Activated T-helper 2 cell treated with anti-CD3 and anti-CD28 coated beads, Interferon-gamma antibody, Interleukin-2, Interleukin-4, amounts not matched to agents 10 μg/mL and 5 μg/mL and 100 μg/mL, durations not matched to agents 14 hours and 24 hours and 36 hours (primary cell): Measurements from ENCODE around the gene CCDC30. TPM values are rescaled to one million over a fixed set of nuclear protein-coding genes. Genes with fewer than 3 reads are reported as not detected.

Source experiments
- DNase-seq: peaks from one replicate; pipeline ENCODE4 v3.0.0; 2021; ENCODE audit warnings: low spot score
- H3K27ac Mint-ChIP-seq: one replicate; pipeline ENCODE4 v1.8.0; 2021; ENCODE audit warnings: mixed read lengths
- H3K27me3 Mint-ChIP-seq: one replicate; pipeline ENCODE4 v1.8.0; 2021; ENCODE audit warnings: low read depth, mixed read lengths
- H3K36me3 Mint-ChIP-seq: one replicate; pipeline ENCODE4 v1.8.0; 2021; ENCODE audit warnings: low read depth, mixed read lengths
- H3K4me1 Mint-ChIP-seq: one replicate; pipeline ENCODE4 v1.8.0; 2021; ENCODE audit warnings: low read depth, mixed read lengths
- H3K4me3 Mint-ChIP-seq: one replicate; pipeline ENCODE4 v1.8.0; 2021; ENCODE audit warnings: low read depth, mild to moderate bottlenecking, moderate library complexity, mixed read lengths
- H3K9me3 Mint-ChIP-seq: one replicate; pipeline ENCODE4 v1.8.0; 2021; ENCODE audit warnings: mixed read lengths
- intact Hi-C: fragments of 100-400 bp; cut with micrococcal nuclease; formaldehyde crosslinking; loops from one replicate; pipeline ENCODE4 v1.15.1; 2023
- total RNA-seq: library from RNA; stranded (reverse); gene quantifications from 2 replicates; pipeline ENCODE4 v1.2.3, GENCODE V29; 2022

The CCDC30 gene
- total RNA-seq, 1 donor from 2014 or later = 2.3 TPM

GRCh38 chr1:42692911-42693310, 229.8 kb downstream of the CCDC30 start:
- Mint-ChIP-seq H3K9me3 (no peaks in the 10 kb centered on the region), H3K27ac (no peak overlapping the region), H3K36me3 (peaks cover 84% of the 10 kb centered on the region), H3K4me3 (no peak overlapping the region), H3K27me3 (no peaks in the 10 kb centered on the region), H3K4me1 (peaks cover 52% of the 10 kb centered on the region)
- intact Hi-C loops = loop anchor here (1.0 kb wide), 1 partner anchor 23 kb away; no protein-coding TSS in a partner anchor
- no peak for DNase-seq

- Mint-ChIP-seq H3K4me3 (no peak overlapping the region), H3K4me1 (peaks cover 10% of the 10 kb centered on the region), H3K9me3 (no peaks in the 10 kb centered on the region), H3K27me3 (no peaks in the 10 kb centered on the region), H3K27ac (no peak overlapping the region), H3K36me3 (peaks cover 96% of the 10 kb centered on the region)
- intact Hi-C loops = no loop called here
- DNase-seq = no peak
Measured at GRCh38 chr1:42698081-42698813, 235.2 kb downstream of the CCDC30 start.

GRCh38 chr1:42700006-42700405, 236.9 kb downstream of the CCDC30 start:
- intact Hi-C loops = no loop called here
- peaks cover 6% of the 10 kb centered on the region for H3K4me1 Mint-ChIP-seq
- H3K27ac Mint-ChIP-seq = no peak overlapping the region
- no peak for DNase-seq
- peaks cover 98% of the 10 kb centered on the region for H3K36me3 Mint-ChIP-seq
- no peaks in the 10 kb centered on the region for H3K27me3 Mint-ChIP-seq
- no peak overlapping the region for H3K4me3 Mint-ChIP-seq
- H3K9me3 Mint-ChIP-seq = no peaks in the 10 kb centered on the region

GRCh38 chr1:42703888-42704464, 240.9 kb downstream of the CCDC30 start:
- Mint-ChIP-seq H3K4me3 (no peak overlapping the region), H3K27me3 (no peaks in the 10 kb centered on the region), H3K27ac (no peak overlapping the region), H3K4me1 (peaks cover 2% of the 10 kb centered on the region), H3K36me3 (peaks cover 94% of the 10 kb centered on the region), H3K9me3 (peaks cover 3% of the 10 kb centered on the region)
- no peak for DNase-seq
- intact Hi-C loops = no loop called here

Other genes starting within 250 kb of the CCDC30 start
- 43.1 and 46.4 TPM in 2 replicates for gene FOXJ3, start 128.1 kb upstream of the CCDC30 start, total RNA-seq
- 5.2 and 5.3 TPM in 2 replicates for gene RIMKLA, start 82.5 kb upstream of the CCDC30 start, total RNA-seq
- gene ZMYND12, start 7.3 kb upstream of the CCDC30 start, total RNA-seq = 0.11 and 0.28 TPM in 2 replicates
- gene PPCS, start 6.7 kb upstream of the CCDC30 start, total RNA-seq = 41.4 and 41.8 TPM in 2 replicates
- gene PPIH, start 195.1 kb downstream of the CCDC30 start, total RNA-seq = 77.5 and 78.7 TPM in 2 replicates
- gene YBX1, start 219.1 kb downstream of the CCDC30 start, total RNA-seq = 815 and 840 TPM in 2 replicates